ENCODE data around the gene BIRC6.

The BIRC6 gene

DNA sequence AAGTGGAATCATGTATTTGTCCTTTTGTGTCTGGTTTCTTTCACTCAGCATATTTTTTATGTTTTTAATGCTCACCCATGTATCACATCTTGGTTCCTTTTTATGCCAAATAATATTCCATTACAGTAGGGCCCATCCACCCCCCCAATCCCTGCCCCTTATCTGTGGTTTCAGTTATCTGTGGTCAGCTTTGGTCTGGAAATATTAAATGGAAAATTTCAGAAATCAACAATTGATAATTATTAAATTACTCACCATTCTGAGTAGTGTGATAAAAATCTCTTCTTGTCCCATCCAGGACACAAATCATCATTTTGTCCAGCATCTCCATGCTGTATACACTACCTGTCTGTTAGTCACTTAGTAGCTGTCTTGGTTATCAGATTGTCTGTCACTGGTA lies 66.7 kb downstream of the BIRC6 start:
- TF ChIP-seq FOXP2 (optimal IDR thresholded peaks at IDR 0.05; ENCODE audit: borderline replicate concordance, extremely low read depth, extremely low read length, insufficient read depth): no peak
- TF ChIP-seq, protein P1, sequence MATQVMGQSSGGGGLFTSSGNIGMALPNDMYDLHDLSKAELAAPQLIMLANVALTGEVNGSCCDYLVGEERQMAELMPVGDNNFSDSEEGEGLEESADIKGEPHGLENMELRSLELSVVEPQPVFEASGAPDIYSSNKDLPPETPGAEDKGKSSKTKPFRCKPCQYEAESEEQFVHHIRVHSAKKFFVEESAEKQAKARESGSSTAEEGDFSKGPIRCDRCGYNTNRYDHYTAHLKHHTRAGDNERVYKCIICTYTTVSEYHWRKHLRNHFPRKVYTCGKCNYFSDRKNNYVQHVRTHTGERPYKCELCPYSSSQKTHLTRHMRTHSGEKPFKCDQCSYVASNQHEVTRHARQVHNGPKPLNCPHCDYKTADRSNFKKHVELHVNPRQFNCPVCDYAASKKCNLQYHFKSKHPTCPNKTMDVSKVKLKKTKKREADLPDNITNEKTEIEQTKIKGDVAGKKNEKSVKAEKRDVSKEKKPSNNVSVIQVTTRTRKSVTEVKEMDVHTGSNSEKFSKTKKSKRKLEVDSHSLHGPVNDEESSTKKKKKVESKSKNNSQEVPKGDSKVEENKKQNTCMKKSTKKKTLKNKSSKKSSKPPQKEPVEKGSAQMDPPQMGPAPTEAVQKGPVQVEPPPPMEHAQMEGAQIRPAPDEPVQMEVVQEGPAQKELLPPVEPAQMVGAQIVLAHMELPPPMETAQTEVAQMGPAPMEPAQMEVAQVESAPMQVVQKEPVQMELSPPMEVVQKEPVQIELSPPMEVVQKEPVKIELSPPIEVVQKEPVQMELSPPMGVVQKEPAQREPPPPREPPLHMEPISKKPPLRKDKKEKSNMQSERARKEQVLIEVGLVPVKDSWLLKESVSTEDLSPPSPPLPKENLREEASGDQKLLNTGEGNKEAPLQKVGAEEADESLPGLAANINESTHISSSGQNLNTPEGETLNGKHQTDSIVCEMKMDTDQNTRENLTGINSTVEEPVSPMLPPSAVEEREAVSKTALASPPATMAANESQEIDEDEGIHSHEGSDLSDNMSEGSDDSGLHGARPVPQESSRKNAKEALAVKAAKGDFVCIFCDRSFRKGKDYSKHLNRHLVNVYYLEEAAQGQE (IDR thresholded peaks at IDR 0.05; ENCODE audit: insufficient read depth in 1 of 2, low read depth in 2 of 2, low read length in 2 of 2): no peak
- TF ChIP-seq TAF1 (IDR thresholded peaks at IDR 0.05; ENCODE audit: borderline replicate concordance, insufficient read depth, low read length): no peak
- no peak for TF ChIP-seq POLR2AphosphoS5 (IDR thresholded peaks at IDR 0.05; ENCODE audit: low read depth, low read length)
- no peak for TF ChIP-seq SIN3A (IDR thresholded peaks at IDR 0.05; ENCODE audit: borderline replicate concordance, insufficient read depth, low read length)

DNA sequence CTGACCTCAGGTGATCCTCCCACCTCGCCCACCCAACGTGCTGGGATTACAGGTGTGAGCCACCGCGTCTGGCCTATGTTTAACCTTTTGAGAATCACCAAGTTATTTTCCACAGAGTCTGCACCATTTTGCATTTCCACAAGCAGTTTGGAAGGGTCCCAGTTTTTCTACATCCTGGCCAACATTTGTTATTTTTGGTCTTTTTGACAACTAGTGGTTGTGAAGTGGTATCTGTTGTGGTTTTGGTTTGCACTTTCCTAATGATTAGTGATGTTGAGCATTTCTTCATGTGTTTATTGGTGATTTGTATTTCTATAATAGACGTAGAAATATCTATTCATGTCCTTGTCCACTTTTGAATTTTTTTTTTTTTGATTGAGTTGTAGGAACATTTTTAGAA lies 67.9 kb downstream of the BIRC6 start:
- TF ChIP-seq FOXP2 (optimal IDR thresholded peaks at IDR 0.05; ENCODE audit: borderline replicate concordance, extremely low read depth, extremely low read length, insufficient read depth) (no peak), POLR2AphosphoS5 (IDR thresholded peaks at IDR 0.05; ENCODE audit: low read depth, low read length) (no peak), SIN3A (IDR thresholded peaks at IDR 0.05; ENCODE audit: borderline replicate concordance, insufficient read depth, low read length) (no peak), TAF1 (IDR thresholded peaks at IDR 0.05; ENCODE audit: borderline replicate concordance, insufficient read depth, low read length) (no peak)
- TF ChIP-seq, protein P1 (IDR thresholded peaks at IDR 0.05; ENCODE audit: insufficient read depth in 1 of 2, low read depth in 2 of 2, low read length in 2 of 2): no peak

DNA sequence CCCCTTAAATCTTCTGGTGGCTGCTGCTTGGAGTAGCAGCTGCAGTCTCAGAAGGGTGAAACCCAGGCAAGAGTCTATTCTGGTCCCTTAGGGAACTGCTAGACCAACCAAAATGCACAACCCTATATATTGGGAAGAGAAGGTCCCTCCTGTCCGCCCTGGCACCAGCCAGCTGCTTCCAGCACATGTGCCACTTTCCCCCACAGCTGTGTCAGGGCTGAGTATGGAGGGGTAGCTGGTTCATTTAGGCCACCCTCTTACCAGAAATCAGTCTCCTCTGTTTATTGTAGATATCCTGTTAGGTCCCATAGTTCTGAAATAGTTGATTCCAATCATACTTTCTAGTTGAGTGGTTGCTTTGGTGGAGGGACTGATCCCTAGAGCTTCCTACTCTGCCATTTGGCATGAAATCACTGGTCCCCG lies 68.9 kb downstream of the BIRC6 start:
- TF ChIP-seq SIN3A (IDR thresholded peaks at IDR 0.05; ENCODE audit: borderline replicate concordance, insufficient read depth, low read length): no peak
- TF ChIP-seq, protein P1 (IDR thresholded peaks at IDR 0.05; ENCODE audit: insufficient read depth in 1 of 2, low read depth in 2 of 2, low read length in 2 of 2): no peak

- TF ChIP-seq POLR2AphosphoS5 (IDR thresholded peaks at IDR 0.05; ENCODE audit: low read depth, low read length) (no peak), FOXP2 (optimal IDR thresholded peaks at IDR 0.05; ENCODE audit: borderline replicate concordance, extremely low read depth, extremely low read length, insufficient read depth) (no peak), SIN3A (IDR thresholded peaks at IDR 0.05; ENCODE audit: borderline replicate concordance, insufficient read depth, low read length) (no peak), TAF1 (IDR thresholded peaks at IDR 0.05; ENCODE audit: borderline replicate concordance, insufficient read depth, low read length) (no peak)
- TF ChIP-seq, protein P1 (IDR thresholded peaks at IDR 0.05; ENCODE audit: insufficient read depth in 1 of 2, low read depth in 2 of 2, low read length in 2 of 2): no peak
Measured at GRCh38 chr2:32427672-32428610, 71.1 kb downstream of the BIRC6 start.
